Airway epithelial cell (primary cell): ENCODE results near the gene MRPS34. TPM values are rescaled to one million over a fixed set of nuclear protein-coding genes. Genes with fewer than 3 reads are reported as not detected.

Source experiments
- total RNA-seq: library from RNA; depleted of rRNA; stranded (reverse); fragments of >200 nt; gene quantifications from 2 replicates; pipeline ENCODE4 v1.2.3, GENCODE V29; 2015

The MRPS34 gene
- total RNA-seq, result 193 and 199 TPM in 2 replicates

GRCh38 chr16:1772908-1773702 is at the start of gene MRPS34:
Gene MRPS34 (minus strand): TSS chr16:1773134. CDS start chr16:1773119, 15 bp downstream.

DNA sequence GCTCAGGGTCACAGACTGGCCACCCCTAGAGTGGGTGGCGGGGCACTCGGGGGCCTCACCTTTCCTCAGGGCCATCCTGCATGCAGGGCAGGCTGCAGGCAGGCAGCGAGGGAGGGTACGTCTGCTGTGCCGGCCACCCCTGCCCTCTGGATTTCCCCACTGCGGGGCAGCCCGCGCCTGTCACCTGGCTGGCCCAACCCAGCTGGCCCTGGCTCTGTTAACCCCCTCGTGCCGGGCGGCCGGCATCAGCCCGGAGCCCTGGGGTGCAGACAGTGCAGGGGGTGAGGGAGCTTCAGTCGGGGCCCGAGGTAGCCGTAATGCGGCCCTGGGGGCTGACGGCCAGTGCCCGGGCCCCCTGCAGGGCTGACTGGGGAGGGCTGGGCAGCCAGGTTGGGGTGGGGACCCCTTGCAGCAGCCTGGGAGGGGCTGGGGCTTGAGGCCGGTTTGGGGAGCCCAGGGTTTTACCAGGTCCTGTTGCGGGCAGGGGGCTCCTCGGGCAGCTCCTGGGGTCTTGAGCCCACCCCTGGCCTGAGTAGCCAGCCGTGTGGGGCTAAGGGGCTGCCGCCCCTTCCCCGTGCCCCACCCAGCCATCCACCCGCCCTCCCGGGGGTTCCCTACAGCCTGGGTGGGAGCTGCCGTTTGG is 20.8 kb upstream of the MRPS34 start, which contains the start of gene IGFALS:
Gene IGFALS (minus strand): TSS at position 128 of the 643 bp plus-strand sequence. CDS start 53 bp downstream, at position 75.

DNA sequence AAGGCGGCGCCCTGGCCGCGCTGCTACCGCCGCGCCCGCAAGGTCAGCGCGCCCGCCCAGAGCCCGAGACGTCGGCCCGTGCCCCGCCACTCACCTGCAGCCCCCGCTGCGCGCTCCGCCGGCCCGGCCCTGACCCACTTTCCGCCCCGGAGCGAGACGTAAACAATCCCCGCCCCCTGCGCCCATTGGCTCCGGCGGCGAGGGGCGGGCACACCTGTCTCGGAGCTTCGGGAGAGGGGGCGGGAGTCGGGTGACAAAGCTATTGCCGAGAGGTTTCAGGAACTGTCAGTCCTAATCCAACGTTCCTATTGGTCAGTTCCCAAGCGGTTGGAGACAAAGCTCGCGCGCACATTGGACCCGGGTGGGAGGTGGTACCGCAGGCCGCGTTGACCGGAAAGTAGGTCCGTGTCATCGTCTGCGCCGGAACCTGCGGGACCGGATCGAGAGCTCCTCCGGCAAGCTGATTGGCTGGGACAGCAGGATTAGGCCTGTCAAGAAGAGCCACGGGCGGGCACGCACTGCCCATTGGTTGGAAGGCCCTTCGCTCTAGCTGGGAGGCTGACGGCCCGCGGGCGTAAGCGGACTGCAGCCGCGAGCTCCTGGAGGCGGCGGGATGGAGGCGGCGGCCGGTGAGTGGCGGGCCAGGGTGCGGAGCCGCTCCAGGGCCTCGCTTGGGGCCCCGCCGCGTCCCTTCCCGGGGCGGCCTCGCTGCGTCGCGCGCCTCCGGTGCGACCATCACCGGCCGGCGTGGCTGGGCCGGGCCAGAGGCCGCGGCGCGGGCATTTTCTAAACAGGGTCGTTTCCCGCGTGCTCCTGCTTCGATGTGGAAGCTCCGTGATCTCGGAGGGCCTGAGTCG is 9.7 kb upstream of the MRPS34 start, which contains the start of the genes NUBP2 and SPSB3:
Gene NUBP2 (plus strand): TSS at position 553 of the 857 bp plus-strand sequence. CDS start 61 bp downstream, at position 614.
Gene SPSB3 (minus strand): TSS at position 164 of the 857 bp plus-strand sequence. CDS start 1,088 bp downstream, outside the sequence.

DNA sequence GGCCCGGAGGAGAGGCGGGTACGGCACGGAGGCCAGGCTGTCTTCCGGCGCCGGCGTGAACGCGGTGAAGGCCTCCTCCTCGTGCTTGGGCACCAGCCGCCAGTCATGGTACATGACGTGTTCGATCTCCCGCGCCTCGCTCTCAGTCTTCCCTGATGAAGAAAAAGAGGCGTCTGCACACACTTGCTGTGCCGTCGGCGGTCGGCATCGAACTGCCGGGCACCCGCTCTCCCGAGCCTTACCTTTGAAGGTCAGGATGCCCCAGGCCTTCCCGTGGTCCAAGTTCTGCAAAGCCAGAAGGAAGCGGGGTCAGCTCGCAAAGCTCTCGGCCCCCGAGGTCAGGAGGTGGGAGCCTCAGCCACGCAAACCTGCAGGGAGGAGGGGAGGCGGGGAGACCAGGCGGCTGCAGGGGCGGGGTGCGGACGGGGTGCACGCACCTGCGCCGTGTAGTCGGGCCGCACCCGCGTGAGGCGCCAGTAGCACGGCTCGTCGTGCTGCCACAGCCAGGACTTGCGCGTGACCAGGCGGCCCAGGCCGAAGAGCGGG is 499 bp downstream of the MRPS34 start, which contains the start of gene EME2:
Gene EME2 (plus strand): TSS at position 449 of the 546 bp plus-strand sequence. CDS start 418 bp downstream, outside the sequence.

GRCh38 chr16:1771188-1771863 is 1.6 kb downstream of the MRPS34 start, which contains the start of gene NME3:
Gene NME3 (minus strand): TSS chr16:1771543. CDS start chr16:1771534, 9 bp downstream.

Other genes with a start within 250 kb of the MRPS34 start
- 0.23 and 0.35 TPM in 2 replicates for gene TMEM204, start 239.5 kb downstream of the MRPS34 start, total RNA-seq
- 8.3 and 8.4 TPM in 2 replicates for gene IFT140, start 161.1 kb downstream of the MRPS34 start, total RNA-seq
- gene CRAMP1, start 160.8 kb downstream of the MRPS34 start, total RNA-seq, result 5.1 and 8.2 TPM in 2 replicates
- 68.9 and 108 TPM in 2 replicates for gene JPT2, start 94.9 kb downstream of the MRPS34 start, total RNA-seq
- gene MAPK8IP3, start 66.9 kb downstream of the MRPS34 start, total RNA-seq, result 17.7 and 26.7 TPM in 2 replicates
- 69.0 and 71.8 TPM in 2 replicates for gene NME3, start 1.6 kb downstream of the MRPS34 start, total RNA-seq
- 14.1 and 14.3 TPM in 2 replicates for gene EME2, start 324 bp downstream of the MRPS34 start, total RNA-seq
- gene SPSB3, start 9.4 kb upstream of the MRPS34 start, total RNA-seq, result 22.4 and 28.4 TPM in 2 replicates
- 119 and 173 TPM in 2 replicates for gene NUBP2, start 9.8 kb upstream of the MRPS34 start, total RNA-seq
- not detected in 2 replicates for gene IGFALS, start 20.6 kb upstream of the MRPS34 start, total RNA-seq
- gene HAGH, start 53.7 kb upstream of the MRPS34 start, total RNA-seq, result 76.1 and 79.8 TPM in 2 replicates
- gene FAHD1, start 54.1 kb upstream of the MRPS34 start, total RNA-seq, result 70.2 and 86.2 TPM in 2 replicates
- not detected in 2 replicates for gene MEIOB, start 99.0 kb upstream of the MRPS34 start, total RNA-seq
- gene HS3ST6, start 145.3 kb upstream of the MRPS34 start, total RNA-seq, result 1.4 and 2.7 TPM in 2 replicates
- gene MSRB1, start 170.1 kb upstream of the MRPS34 start, total RNA-seq, result 6.7 and 11.7 TPM in 2 replicates
- gene RPL3L, start 181.6 kb upstream of the MRPS34 start, total RNA-seq, result 0.35 and 0.46 TPM in 2 replicates
- 279 and 343 TPM in 2 replicates for gene NDUFB10, start 186.4 kb upstream of the MRPS34 start, total RNA-seq
- 3,748 and 4,325 TPM in 2 replicates for gene RPS2, start 191.7 kb upstream of the MRPS34 start, total RNA-seq
- gene RNF151, start 193.7 kb upstream of the MRPS34 start, total RNA-seq, result not detected in 2 replicates
- gene TBL3, start 198.9 kb upstream of the MRPS34 start, total RNA-seq, result 114 and 119 TPM in 2 replicates
- 1.1 and 2.2 TPM in 2 replicates for gene NOXO1, start 208.3 kb upstream of the MRPS34 start, total RNA-seq
- gene GFER, start 211.1 kb upstream of the MRPS34 start, total RNA-seq, result 20.3 and 22.9 TPM in 2 replicates
- 2.1 and 5.4 TPM in 2 replicates for gene SYNGR3, start 216.8 kb upstream of the MRPS34 start, total RNA-seq
- 52.9 and 61.7 TPM in 2 replicates for gene ZNF598, start 236.7 kb upstream of the MRPS34 start, total RNA-seq
- gene NPW, start 246.7 kb upstream of the MRPS34 start, total RNA-seq, result 3.6 and 4.0 TPM in 2 replicates